ENCODE results near the gene UNC93A.

Gene UNC93A

DNA sequence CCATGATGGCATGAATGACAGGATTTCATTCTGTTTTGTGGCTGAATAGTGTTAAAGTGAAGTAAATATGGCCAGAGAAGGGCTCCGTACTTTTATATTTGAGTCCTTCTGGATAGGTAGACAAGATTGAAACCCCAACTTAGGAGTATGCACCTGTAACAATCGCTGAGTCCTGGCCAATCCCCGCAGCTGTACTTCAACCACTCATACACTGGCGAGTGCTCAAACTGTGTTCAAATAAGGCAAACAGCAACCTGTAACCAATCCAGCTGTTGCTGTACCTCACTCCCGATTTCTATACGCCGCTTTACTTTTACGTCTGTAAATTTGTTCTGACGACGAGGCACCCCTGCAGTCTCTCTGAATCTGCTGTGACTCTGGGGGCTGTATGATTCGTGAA is 40.5 kb downstream of the UNC93A start:
- H3K4me3 ChIP-seq (ENCODE audit: low read depth, low read length) = no peak overlapping the region
- no peak for TF ChIP-seq CTCF (IDR thresholded peaks at IDR 0.05; ENCODE audit: low read depth, low read length)

- no peak overlapping the region for H3K4me3 ChIP-seq (ENCODE audit: low read depth, low read length)
- TF ChIP-seq CTCF (IDR thresholded peaks at IDR 0.05; ENCODE audit: low read depth, low read length) = no peak
These were observed 45.9 kb downstream of the UNC93A start for GRCh38 chr6:167336844-167337630.

GRCh38 chr6:167337675-167338449 is 46.7 kb downstream of the UNC93A start:
- H3K4me3 ChIP-seq (ENCODE audit: low read depth, low read length) = no peak overlapping the region
- no peak for TF ChIP-seq CTCF (IDR thresholded peaks at IDR 0.05; ENCODE audit: low read depth, low read length)

GRCh38 chr6:167338541-167339117 is 47.5 kb downstream of the UNC93A start:
- no peak overlapping the region for H3K4me3 ChIP-seq (ENCODE audit: low read depth, low read length)
- no peak for TF ChIP-seq CTCF (IDR thresholded peaks at IDR 0.05; ENCODE audit: low read depth, low read length)

- no peak for TF ChIP-seq CTCF (IDR thresholded peaks at IDR 0.05; ENCODE audit: low read depth, low read length)
- no peak overlapping the region for H3K4me3 ChIP-seq (ENCODE audit: low read depth, low read length)
These were observed 50.0 kb downstream of the UNC93A start for GRCh38 chr6:167341038-167341583.

- no peak overlapping the region for H3K4me3 ChIP-seq (ENCODE audit: low read depth, low read length)
- no peak for TF ChIP-seq CTCF (IDR thresholded peaks at IDR 0.05; ENCODE audit: low read depth, low read length)
These were observed 50.8 kb downstream of the UNC93A start for GRCh38 chr6:167341665-167342655.

All from WI38 (cell line).